Right hindlimb (tissue), 1 donor: Measurements from ENCODE around the gene ETFB.
"Not testable (repeated sequence)": the region's sequence is repeated elsewhere in the genome, so short reads cannot be mapped to it uniquely, and the experiment has no call there.

Experiments
- DNase-seq: peaks from one replicate; pipeline ENCODE4 v3.0.0-alpha.2; 2018

Gene ETFB

DNA sequence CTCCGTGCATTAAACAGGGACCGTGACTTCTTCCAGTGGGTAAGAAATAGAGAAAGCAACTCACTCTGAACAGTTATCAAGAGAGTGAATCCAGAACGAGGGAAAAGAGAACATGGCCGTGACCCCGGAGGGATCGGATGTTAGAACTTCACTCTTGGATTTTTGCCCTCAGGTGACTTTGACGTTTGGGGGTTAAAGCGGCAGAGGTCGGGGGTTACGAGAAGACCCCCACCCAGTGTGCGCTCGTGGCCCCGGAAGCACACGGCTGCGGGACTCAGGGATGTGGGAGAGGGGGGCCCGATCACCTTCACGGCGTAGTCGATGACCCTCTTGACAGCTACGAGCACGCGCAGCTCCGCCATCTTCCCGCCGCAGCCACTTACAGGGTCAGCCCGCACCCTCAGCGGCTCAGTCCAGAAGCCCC is at the start of gene ETFB:
Gene ETFB (minus strand): TSS at position 424 of the 424 bp plus-strand sequence. CDS start 62 bp downstream, at position 362.
- no peak for DNase-seq

DNA sequence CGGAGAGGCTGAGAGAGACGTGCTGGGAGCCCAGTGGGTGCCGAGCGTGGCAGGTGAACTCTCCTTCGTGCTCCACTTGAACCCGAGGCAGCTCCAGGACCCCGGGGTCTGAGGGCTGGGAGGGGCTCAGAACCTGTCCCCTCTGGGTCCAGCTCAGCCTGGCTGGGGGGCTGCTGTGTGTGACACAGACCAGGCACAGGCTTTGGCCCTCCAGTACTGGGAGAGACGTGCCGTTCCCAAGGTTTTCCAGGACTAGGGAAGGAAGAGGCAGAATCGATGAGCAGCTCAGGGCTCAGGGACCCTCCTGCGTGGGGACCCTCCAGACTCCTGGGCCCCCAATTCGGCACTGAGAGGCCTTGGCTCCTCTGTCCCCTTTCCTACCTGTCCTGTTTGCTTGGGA is 49.0 kb upstream of the ETFB start:
- no peak for DNase-seq

- no peak for DNase-seq
Measured at GRCh38 chr19:51410950-51411748, 45.0 kb upstream of the ETFB start.

GRCh38 chr19:51407511-51408131 is 41.4 kb upstream of the ETFB start:
- DNase-seq, result no peak

- no peak for DNase-seq
Measured at GRCh38 chr19:51402117-51402516, 35.9 kb upstream of the ETFB start.

- not testable (repeated sequence) for DNase-seq
Measured at GRCh38 chr19:51399936-51400335, 33.7 kb upstream of the ETFB start.

DNA sequence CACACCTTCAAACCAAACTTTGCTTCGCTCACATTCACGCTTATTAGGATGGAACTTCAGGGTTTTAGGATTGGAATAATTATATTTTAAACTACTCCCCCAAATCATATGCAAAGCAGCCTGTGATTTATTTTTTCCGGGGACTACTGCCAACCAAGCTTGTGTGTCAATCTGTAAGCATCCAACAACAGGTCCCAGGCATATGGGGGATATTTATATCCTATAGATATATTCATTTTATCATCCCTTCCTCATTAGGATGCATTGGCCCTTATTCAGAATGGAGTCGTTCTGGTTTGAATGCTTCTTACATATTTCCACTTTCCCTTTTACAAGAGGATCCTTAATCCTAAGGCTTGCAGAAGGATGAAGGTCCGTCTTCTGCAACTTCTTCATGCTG is 33.0 kb upstream of the ETFB start:
- DNase-seq, result no peak

GRCh38 chr19:51398096-51398704 is 32.0 kb upstream of the ETFB start:
- no peak for DNase-seq

DNA sequence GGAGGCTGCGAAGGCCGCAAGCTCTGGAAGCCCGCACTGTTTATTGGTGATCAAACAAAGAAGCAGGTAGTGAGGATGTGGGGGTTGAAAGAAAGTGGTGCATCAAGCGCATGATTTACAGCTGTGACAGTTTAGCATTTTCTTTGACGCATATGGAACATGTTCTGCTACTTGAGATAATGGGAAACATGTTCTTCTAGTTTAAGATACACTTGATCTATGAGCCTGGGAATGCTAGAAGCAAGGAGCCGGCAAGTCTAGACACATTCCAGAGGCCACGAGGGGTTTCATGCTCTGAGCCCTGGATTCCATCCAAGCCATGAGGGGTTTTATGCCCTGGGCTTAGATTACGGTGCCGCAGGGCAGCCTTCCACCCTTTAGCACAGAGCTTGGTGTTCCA is 31.3 kb upstream of the ETFB start:
- not testable (repeated sequence) for DNase-seq

GRCh38 chr19:51396175-51396574 is 30.0 kb upstream of the ETFB start:
- DNase-seq, result no peak

DNA sequence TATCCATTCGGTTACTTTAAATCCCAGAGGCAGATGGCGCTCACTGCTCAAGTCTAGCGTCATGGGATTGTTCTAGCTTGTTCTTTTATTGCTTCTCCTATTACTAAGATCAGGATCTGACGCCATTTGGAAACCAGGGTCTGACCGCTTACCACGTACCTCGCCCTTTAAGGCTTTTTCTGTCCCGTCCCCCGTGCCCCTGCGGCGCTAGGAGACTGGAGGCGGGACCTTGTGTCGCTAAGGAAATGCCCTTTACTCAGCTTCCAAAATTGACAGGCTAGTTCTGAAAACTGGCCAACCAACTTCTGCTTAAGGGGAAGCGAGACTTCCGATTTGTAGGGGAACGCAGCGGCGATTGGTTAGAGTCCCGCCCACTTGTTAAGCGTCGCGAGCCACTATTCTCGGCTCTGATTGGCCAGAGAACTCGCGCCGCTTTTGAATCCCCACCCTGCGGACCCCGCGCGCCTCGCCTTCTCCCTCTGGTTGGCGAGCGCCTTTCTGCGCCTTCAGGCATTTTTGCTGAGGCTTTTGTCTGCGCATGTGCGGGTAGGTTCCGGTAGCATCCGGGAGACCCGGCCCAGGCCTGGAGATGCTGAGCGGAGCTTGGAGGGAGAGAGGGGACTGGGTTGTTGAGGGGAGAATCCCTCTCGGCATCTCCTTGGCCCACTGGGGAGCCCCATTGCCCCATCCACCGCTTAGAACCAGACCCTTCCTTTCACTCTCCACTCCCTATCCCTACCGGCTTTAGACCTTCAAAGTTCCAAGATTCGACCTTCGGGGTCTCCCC is 28.1 kb upstream of the ETFB start:
- peak; percentile 97 for DNase-seq

DNA sequence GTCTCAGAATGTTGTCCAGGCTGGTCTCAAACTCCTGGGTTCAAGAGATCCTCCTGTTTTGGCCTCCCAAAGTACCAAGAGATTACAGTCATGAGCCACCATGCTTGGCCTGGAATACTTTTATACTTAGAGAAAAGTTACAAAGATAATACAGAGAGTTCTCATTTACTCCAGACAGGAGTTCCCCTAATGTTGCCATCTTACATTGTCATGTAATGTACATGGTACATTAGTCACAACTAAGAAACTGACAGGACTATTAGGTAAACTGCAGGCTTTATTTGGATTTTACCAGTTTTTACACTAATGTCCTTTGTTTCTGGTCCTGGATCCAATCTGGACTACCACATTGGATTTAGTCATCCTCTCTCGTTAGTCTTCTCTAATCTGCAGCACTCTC is 26.5 kb upstream of the ETFB start:
- DNase-seq, result no peak

DNA sequence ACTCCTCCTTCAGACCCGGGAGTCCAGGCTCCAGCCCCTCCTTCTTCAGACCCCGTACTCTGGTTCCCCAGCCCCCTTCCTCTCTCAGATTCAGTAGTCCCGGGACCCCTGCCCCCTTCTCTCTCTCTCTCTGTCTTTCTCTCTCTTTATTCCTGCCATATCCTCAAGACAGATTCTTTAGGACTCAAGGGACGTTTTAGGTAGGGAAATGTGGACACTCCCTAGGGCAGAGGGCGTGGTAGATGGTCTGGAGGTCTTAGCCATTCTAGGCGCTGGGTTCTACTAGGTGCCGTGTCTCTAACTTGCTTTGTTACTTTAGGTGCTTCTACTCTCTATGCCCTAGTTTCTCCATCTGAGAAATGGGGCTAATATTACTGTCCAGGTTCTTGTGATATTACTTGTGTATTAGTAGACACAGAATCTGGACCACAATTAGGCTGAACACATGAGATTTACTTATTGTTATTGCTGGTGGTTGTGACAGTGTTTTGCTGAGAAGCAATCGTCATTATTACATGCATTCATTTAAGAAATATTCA is 25.0 kb upstream of the ETFB start:
- no peak for DNase-seq

GRCh38 chr19:51389143-51389542 is 23.0 kb upstream of the ETFB start:
- DNase-seq, result no peak

DNA sequence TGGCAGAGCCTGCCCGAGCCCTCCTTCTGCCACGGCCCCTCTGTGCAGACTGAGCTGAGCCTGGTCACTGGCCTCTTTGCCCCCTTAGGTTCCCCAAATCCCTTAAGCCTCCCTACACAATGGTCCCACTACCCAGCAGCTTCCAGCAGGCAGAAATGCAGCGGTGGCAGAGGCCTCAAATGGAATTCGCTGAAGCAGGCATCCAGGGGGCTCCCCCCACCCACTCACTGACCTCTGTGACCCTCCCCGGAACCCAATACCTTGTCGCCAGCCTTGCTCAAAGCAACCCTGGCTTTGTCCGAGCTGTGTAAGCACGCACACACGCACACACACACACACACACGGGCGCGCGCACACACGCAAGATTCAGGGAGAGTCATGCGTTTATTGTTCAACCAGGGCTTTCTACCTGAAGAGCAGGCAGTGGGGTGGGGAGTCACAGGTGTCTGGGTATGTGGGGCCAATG is 21.8 kb upstream of the ETFB start, which contains the start of gene LIM2:
Gene LIM2 (minus strand): TSS at position 51 of the 466 bp plus-strand sequence. CDS start 531 bp downstream, outside the sequence.
- DNase-seq, result no peak

- DNase-seq, result no peak
Measured at GRCh38 chr19:51386882-51387520, 20.8 kb upstream of the ETFB start.

DNA sequence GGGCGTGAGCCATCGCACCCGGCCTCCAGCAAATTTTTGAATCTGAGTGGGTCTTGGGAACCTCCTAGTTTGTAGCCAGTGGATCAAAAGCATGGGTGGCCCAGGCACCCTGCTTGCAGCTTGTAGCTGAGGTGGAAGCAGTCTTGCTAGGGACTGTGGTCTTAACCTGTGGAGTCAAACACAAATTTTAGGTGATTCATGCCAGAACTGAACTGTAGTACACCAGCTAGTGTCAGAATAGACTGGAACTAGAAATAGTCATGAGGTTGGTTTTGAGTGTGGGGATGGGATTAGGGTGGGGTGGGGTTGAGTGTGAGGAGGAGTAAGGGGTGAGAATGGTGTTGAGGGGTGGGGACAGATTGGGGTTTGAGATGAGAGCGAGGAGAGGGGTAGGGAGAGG is 15.8 kb upstream of the ETFB start:
- no peak for DNase-seq

- no peak for DNase-seq
Measured at GRCh38 chr19:51380379-51380778, 14.2 kb upstream of the ETFB start.

- DNase-seq, result no peak
Measured at GRCh38 chr19:51377422-51377821, 11.2 kb upstream of the ETFB start.

DNA sequence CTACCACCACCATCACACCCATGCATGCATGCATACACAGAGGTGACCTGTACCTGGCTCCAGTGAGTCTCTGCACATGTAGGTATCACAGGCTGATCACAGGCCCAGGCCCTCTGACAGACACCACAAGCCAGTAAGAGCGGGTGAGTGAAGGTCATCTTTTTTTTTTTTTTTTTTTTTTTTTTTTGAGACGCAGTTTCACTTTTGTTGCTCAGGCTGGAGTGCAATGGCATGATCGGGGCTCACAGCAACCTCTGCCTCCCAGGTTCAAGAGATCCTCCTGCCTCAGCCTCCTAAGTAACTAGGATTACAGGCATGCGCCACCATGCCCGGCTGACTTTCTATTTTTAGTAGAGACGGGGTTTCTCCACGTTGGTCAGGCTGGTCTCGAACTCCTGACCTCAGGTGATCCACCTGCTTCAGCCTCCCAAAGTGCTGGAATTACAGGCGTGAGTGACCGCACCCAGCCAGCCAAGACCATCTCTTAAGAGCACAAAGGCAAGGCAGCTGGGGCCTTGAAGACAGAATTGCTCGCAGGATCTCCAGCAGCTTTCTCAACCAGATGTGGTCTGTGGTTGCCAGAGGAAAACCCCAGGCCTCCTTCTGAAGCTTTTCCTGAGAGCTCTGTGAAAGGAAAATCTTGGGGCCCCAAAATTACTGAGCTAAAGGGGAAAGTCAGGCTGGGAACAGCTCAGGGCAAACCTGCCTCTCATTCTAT is 9.5 kb upstream of the ETFB start:
- no peak for DNase-seq
